Immature natural killer cell (primary cell): ENCODE results near the gene SLC6A9. TPM values are rescaled to one million over a fixed set of nuclear protein-coding genes. Genes with fewer than 3 reads are reported as not detected.

Source experiments
- DNase-seq, 3 donors: peaks; one replicate each; pipeline ENCODE4 v3.0.0; 2022; ENCODE audit warnings: mixed read lengths in 1 of 3
- H3K27ac Mint-ChIP-seq, 6 donors: one replicate each; pipeline ENCODE4 v1.8.0; 2020; ENCODE audit warnings: mixed read lengths in 6 of 6, mild to moderate bottlenecking in 5 of 6, inconsistent platforms in 4 of 6, moderate library complexity in 3 of 6
- H3K27me3 Mint-ChIP-seq, 3 donors: one replicate each; pipeline ENCODE4 v1.8.0; 2020 to 2021; ENCODE audit warnings: low read depth in 3 of 3, mild to moderate bottlenecking in 3 of 3, mixed read lengths in 3 of 3, moderate library complexity in 3 of 3, inconsistent platforms in 1 of 3
- H3K36me3 Mint-ChIP-seq, 3 donors: one replicate each; pipeline ENCODE4 v1.8.0; 2020; ENCODE audit warnings: mixed read lengths in 3 of 3, inconsistent platforms in 2 of 3, mild to moderate bottlenecking in 2 of 3
- H3K4me1 Mint-ChIP-seq, 2 donors: one replicate each; pipeline ENCODE4 v1.8.0; 2020; ENCODE audit warnings: inconsistent platforms in 2 of 2, mild to moderate bottlenecking in 2 of 2, mixed read lengths in 2 of 2, moderate library complexity in 1 of 2
- H3K4me3 Mint-ChIP-seq, 5 donors: one replicate each; pipeline ENCODE4 v1.8.0; 2020; ENCODE audit warnings: mild to moderate bottlenecking in 5 of 5, mixed read lengths in 5 of 5, inconsistent platforms in 3 of 5, moderate library complexity in 3 of 5
- H3K9me3 Mint-ChIP-seq, 6 donors: one replicate each; pipeline ENCODE4 v1.8.0; 2020; ENCODE audit warnings: mild to moderate bottlenecking in 6 of 6, mixed read lengths in 6 of 6, inconsistent platforms in 4 of 6, moderate library complexity in 3 of 6
- polyA plus RNA-seq, 3 donors: library from polyadenylated mRNA; unstranded; fragments of 300-500 nt; fragmentation: Illumina TruSeq; gene quantifications; one replicate each; pipeline ENCODE4 v1.2.3, GENCODE V29; 2021

SLC6A9 gene
- polyA plus RNA-seq, 3 donors from 2014 or later: not detected

DNA sequence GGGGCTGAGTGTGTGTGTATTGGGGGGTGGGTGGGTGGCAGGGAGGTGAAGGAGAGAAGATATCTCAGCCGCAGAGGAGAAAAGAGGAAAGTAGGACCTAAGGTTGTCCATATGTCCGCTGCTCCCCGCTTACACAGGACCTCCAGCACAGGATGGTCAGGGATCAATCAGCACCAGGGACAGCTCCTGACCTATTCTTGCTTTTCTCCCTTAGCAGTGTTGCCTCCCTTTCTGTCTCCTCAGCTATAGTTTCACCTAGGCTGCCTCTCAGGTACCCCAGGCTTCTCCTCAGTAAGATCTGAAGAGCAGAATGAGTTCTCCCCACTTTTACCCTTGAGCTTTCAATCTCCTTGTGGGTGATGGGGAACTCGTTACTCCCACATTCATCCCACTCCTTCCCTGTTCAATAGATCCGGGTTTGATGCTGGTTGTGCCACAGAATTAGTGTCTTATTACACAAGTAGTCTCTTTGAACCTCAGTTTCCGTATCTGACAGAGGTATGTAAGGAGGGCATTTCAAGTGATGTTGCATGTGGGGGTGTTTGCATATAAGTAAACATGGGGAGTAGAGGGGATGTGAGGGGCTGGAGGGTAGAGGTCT lies 62.8 kb downstream of the SLC6A9 start:
- Mint-ChIP-seq H3K27ac (no peak overlapping the region), H3K4me3 (no peak overlapping the region), H3K9me3 (no peaks in the 10 kb centered on the region)

DNA sequence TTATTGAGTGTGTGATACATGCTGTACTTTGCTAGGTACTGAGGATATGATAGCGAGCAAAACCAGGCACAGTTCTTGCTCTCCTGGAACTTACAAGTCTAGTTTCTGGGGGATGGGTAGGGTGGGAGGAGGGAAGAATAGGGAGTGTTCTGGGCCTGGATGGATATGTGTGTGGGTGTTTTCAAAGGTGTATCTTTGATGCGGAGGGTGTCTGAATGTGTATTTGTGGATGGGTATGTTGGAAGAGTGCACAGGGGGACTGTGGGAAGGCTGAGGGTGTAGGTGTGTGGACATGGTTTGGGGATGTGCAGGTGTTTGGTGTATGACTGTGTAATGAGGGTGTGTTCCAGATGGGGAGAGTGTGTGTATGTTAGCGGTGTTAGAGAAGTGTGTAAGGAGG lies 65.9 kb downstream of the SLC6A9 start:
- Mint-ChIP-seq H3K36me3 (peaks cover 9 to 12% (median 9%) of the 10 kb centered on the region in 3 donors), H3K9me3 (no peaks in the 10 kb centered on the region), H3K4me3 (no peak overlapping the region), H3K27ac (no peak overlapping the region), H3K4me1 (peaks cover 12% of the 10 kb centered on the region in 2 donors), H3K27me3 (peaks cover 0 to 1% (median 0%) of the 10 kb centered on the region in 3 donors)
- DNase-seq: no peak

More for the DNA sequence above, 62.8 kb downstream of the SLC6A9 start:
- DNase-seq: peak in 1 of 3 donors; percentile 17
- H3K4me1 Mint-ChIP-seq: peaks cover 24% of the 10 kb centered on the region in 2 donors
- H3K27me3 Mint-ChIP-seq: peaks cover 0 to 3% (median 0%) of the 10 kb centered on the region in 3 donors
- peaks cover 0 to 3% (median 0%) of the 10 kb centered on the region in 3 donors for H3K36me3 Mint-ChIP-seq

DNA sequence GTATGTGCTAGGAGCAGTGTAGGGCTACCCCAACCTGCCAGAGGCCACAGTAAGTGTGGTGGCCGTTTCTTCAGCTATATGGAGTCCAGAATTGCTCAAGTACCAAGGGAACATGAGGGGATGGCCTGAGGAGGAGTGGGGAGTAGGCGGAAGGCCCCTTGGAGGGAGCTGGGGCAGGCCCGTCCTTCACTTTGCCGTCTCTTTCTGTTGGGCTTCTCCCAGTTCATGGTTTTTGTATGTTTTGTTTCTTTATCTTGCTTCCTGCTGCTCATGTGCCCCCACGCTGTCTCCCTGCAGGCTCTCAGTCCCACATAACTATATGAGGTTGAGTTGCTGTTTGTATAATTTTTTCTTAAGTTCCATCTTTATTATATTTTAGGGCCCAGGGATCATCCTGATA lies 67.4 kb downstream of the SLC6A9 start:
- Mint-ChIP-seq H3K36me3 (peaks cover 12 to 16% (median 15%) of the 10 kb centered on the region in 3 donors), H3K4me3 (no peak overlapping the region), H3K9me3 (no peaks in the 10 kb centered on the region), H3K27ac (no peak overlapping the region), H3K27me3 (peaks cover 0 to 1% (median 0%) of the 10 kb centered on the region in 3 donors), H3K4me1 (no peaks in the 10 kb centered on the region)
- no peak for DNase-seq

DNA sequence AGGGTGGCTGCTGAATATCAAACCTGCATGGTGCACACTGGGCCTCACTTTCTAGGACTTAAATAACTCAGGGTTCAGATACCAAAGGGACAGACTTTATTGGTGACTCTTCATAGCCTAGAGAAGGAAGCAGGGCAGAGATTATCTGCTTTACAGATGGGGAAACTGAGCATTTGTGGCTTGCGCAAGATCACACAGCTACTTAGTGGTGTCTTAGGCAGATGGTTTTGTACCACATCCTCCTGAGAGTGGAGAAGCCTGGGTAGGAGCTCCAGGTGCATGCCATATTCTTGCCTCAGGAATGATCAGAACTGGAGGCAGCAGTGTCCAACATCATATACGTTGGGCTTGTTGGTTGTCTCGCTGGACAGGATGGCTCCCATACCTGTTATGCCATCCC lies 68.3 kb downstream of the SLC6A9 start:
- no peak overlapping the region for H3K27ac Mint-ChIP-seq
- no peaks in the 10 kb centered on the region for H3K4me1 Mint-ChIP-seq
- no peak overlapping the region for H3K4me3 Mint-ChIP-seq
- peaks cover 17 to 24% (median 21%) of the 10 kb centered on the region in 3 donors for H3K36me3 Mint-ChIP-seq
- no peaks in the 10 kb centered on the region for H3K9me3 Mint-ChIP-seq
- DNase-seq: no peak
- H3K27me3 Mint-ChIP-seq: peaks cover 0 to under 1% (median 0%) of the 10 kb centered on the region in 3 donors

DNA sequence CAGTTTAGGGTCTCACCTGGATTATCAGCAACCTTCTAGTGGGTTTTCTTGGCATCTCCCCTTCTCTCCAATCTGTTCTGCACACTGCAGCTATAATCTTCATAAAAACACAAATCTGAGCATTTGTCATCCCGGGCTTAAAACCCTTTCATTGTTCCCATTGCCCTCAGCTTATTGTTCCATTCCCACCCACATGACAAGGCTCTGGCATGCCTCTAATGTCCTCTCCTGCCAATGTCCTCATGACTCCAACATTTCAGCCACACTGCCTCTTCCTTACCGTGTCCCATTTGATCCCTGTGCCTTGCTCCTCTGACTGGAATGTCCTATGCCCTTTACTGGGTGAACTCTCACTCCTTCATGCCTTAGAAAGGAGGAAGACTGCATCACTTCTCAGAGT lies 68.9 kb downstream of the SLC6A9 start:
- H3K4me1 Mint-ChIP-seq: no peaks in the 10 kb centered on the region
- no peak overlapping the region for H3K4me3 Mint-ChIP-seq
- H3K27me3 Mint-ChIP-seq: no peaks in the 10 kb centered on the region
- no peak overlapping the region for H3K27ac Mint-ChIP-seq
- no peak for DNase-seq
- no peaks in the 10 kb centered on the region for H3K9me3 Mint-ChIP-seq
- H3K36me3 Mint-ChIP-seq: peaks cover 19 to 28% (median 24%) of the 10 kb centered on the region in 3 donors

DNA sequence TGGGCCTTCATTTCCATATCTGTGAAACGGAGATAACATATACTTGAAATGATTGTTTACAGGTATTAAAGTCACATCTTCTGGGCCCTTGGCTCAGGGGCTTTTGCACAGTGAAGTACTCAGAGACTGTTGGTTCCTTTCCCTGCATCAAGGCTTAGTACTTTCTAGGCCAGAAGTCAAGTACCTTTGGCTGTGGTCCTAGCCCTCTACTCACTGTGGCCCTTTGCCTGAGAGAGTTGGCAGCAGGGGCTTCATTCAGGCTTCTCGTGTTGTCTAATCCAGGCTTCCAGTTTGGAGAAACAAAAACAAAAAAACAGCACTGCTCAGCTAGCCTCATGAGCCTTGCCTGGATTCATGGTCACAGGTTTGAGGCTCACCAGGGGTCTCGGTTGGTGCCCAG lies 69.6 kb downstream of the SLC6A9 start:
- H3K27me3 Mint-ChIP-seq: no peaks in the 10 kb centered on the region
- H3K4me1 Mint-ChIP-seq: no peaks in the 10 kb centered on the region
- peaks cover 19 to 31% (median 29%) of the 10 kb centered on the region in 3 donors for H3K36me3 Mint-ChIP-seq
- no peaks in the 10 kb centered on the region for H3K9me3 Mint-ChIP-seq
- DNase-seq: no peak
- no peak overlapping the region for H3K4me3 Mint-ChIP-seq
- no peak overlapping the region for H3K27ac Mint-ChIP-seq

DNA sequence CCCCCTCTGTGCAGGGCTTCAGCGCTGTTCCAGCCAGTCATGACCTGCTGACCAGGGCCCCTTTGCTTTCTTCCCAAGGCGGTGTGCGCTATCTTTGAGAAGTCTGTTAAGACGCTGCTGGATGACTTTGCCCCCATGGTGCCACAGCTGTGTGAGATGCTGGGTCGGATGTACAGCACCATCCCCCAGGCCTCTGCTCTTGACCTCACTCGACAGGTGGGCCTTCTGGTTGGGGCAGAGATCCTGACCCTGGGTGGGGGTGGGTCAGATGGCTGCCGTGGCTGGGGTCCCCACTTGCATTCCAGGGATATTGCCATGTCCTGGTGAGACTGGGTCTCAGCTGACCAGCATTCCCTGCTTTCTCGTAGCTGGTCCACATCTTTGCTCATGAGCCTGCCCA lies 70.5 kb downstream of the SLC6A9 start:
- DNase-seq: no peak

DNA sequence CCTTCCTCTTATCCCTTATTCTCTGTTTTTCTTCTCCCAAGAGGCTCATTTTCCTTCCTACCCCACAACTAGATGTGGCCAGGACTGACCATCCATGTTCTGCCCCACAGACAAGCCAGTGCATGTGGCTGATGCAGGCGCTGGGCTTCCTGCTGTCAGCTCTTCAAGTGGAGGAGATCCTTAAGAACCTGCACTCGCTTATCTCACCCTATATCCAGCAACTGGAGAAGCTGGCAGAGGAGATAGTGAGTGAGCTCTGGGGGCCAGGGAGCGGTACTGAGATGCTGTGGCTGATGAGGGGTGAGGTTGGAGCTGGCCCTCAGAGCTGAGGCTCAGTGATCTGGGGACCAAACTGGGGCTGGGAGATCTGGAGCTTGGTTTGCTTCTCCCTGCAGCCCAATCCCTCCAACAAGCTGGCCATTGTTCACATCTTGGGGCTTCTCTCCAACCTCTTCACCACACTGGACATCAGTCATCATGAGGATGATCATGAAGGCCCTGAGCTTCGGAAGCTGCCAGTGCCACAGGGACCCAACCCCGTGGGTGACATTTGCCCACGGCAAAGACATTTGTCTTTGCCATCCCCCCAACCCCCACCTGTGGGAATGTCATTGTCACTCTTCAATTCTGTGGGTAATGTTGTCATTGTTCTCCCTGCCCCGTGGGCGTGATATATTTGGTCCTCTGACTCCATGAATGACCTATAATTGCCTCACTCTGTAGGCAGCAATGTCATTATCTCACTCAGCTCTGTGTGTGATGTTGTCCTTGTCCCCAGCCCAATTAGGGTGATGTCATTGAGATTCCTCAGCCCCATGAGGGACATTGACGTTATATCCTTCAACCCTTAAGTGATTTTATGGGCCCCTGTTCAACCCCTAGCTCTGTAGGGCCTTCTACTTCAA lies 72.7 kb downstream of the SLC6A9 start:
- no peak overlapping the region for H3K4me3 Mint-ChIP-seq
- no peaks in the 10 kb centered on the region for H3K27me3 Mint-ChIP-seq
- peaks cover 19 to 31% (median 29%) of the 10 kb centered on the region in 3 donors for H3K36me3 Mint-ChIP-seq
- H3K27ac Mint-ChIP-seq: peak overlapping the region in 1 of 6 donors; percentile 24
- no peaks in the 10 kb centered on the region for H3K4me1 Mint-ChIP-seq
- DNase-seq: no peak
- no peaks in the 10 kb centered on the region for H3K9me3 Mint-ChIP-seq

More for the DNA sequence above, 70.5 kb downstream of the SLC6A9 start:
- Mint-ChIP-seq H3K4me1 (no peaks in the 10 kb centered on the region), H3K36me3 (peaks cover 19 to 31% (median 29%) of the 10 kb centered on the region in 3 donors), H3K27me3 (no peaks in the 10 kb centered on the region), H3K9me3 (no peaks in the 10 kb centered on the region), H3K27ac (no peak overlapping the region), H3K4me3 (no peak overlapping the region)

DNA sequence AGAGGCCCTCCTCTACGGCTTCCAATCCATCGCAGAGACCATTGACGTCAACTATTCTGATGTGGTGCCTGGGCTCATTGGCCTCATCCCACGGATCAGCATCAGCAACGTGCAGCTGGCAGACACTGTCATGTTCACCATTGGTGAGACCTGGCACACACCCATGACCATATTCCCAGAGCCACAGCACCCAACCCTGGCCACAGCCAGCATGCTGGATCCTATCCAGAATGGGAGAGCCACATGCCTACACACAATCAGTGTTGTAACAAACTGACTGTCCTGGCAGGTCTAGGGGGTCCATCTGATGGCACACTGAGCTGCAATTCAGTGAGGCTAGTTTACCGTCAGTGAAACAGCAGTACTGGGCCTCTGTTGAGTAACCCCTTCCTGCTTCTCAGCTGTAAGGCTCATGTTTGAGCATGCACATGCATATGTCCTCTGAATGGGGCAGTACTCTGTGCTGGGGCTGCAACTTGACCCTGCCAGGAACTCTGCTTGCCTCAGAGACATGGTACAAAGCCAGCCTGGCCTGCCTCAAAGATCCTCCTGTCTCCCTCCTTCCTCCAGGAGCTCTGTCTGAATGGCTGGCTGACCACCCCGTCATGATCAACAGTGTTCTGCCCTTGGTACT lies 73.7 kb downstream of the SLC6A9 start:
- no peaks in the 10 kb centered on the region for H3K4me1 Mint-ChIP-seq
- no peak overlapping the region for H3K27ac Mint-ChIP-seq

DNA sequence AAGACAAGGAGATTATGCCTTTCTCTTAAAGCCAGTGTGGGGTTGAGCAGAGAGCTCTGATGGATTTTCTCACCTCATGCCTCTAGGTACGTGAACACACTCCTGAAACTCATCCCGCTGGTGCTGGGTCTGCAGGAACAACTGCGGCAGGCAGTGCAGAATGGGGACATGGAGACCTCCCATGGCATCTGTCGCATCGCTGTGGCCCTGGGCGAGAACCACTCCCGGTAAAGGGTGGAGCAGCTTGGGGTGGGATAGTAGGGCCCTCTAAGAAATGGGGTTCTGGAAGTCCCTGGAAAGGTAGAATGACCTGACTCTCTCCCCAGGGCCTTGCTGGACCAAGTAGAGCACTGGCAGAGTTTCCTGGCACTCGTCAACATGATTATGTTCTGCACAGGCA lies 75.0 kb downstream of the SLC6A9 start:
- Mint-ChIP-seq H3K9me3 (no peaks in the 10 kb centered on the region), H3K27me3 (no peaks in the 10 kb centered on the region), H3K36me3 (peaks cover 9 to 24% (median 22%) of the 10 kb centered on the region in 3 donors), H3K4me1 (no peaks in the 10 kb centered on the region), H3K27ac (no peak overlapping the region), H3K4me3 (no peak overlapping the region)
- no peak for DNase-seq

More for the DNA sequence above, 73.7 kb downstream of the SLC6A9 start:
- DNase-seq: no peak
- H3K36me3 Mint-ChIP-seq: peaks cover 15 to 30% (median 28%) of the 10 kb centered on the region in 3 donors
- H3K9me3 Mint-ChIP-seq: no peaks in the 10 kb centered on the region
- H3K4me3 Mint-ChIP-seq: no peak overlapping the region
- H3K27me3 Mint-ChIP-seq: no peaks in the 10 kb centered on the region

DNA sequence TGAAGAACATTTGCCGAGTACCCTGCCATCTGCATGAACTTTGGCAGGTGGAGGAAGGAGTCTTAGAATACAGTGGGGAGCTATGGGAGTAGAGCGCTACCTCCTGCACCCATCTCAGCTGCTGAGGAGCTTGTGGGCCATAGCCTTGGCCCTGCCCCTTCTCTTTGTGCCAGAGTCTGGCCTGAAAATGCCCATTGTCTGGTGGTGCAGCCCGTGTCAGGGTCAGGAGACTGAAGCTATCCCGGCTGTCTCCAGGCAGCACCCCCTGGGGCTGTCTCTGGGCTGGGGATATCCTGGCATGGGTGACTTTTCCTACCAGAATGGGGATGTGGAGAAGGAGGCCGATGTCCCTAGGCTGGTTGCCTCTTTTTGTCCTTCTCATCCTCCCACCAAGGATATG lies 77.2 kb downstream of the SLC6A9 start:
- H3K27me3 Mint-ChIP-seq: no peaks in the 10 kb centered on the region
- DNase-seq: no peak
- no peak overlapping the region for H3K27ac Mint-ChIP-seq
- no peak overlapping the region for H3K4me3 Mint-ChIP-seq
- peaks cover 0 to 4% of the 10 kb centered on the region in 2 donors for H3K4me1 Mint-ChIP-seq
- no peaks in the 10 kb centered on the region for H3K9me3 Mint-ChIP-seq
- H3K36me3 Mint-ChIP-seq: peaks cover 13 to 23% (median 16%) of the 10 kb centered on the region in 3 donors

DNA sequence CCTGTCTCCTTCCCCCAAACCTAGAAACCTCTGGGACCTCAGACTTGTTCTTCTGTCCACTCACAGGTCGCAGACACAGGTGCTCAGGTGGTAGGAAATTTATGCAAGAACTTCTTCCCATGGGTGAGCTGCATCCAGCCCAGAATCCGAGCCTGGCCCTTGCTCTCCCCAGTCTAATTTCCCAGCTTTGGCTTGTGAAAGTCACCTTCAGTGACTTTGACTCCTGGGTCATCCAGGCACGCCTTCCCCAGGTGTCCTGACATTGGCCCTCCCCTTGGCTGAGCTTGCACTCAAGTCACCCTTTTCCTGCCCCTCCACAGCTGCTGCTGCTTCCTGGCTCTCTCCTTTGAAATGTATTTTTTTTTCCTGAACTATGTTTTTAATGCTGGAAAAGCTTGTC lies 77.9 kb downstream of the SLC6A9 start:
- peaks cover 11 to 18% (median 12%) of the 10 kb centered on the region in 3 donors for H3K36me3 Mint-ChIP-seq

DNA sequence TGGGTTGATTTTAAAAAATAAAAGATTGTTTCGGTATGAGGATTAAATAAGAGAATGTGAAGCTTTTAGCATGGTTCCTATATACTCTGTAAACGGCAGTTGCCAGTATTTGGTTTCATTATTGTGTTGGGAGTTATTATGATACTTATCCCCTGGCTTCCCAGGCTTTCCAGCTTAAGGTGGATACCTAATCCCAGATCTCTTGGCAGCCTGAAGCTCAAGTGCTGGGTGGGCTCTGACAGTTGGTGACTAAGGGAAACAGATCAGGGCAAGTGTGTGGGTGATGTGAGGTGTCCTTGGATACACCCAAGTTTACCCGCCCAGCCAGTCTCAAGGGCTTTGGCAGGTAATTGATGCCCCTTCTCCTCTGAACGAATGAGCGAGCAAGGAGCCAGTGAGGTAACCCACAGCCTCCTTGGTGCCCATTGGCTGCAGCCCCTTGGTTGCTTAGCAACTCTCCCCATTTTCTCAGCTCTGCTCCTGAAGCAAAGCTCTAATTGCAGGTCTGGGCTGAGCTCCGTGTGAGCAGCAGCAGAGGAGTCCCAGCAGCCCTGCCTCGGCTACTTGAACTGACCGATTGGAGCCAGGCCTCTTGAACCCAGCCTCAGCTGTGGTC lies 78.4 kb downstream of the SLC6A9 start:
- no peak overlapping the region for H3K27ac Mint-ChIP-seq
- DNase-seq: no peak

More for the DNA sequence above, 77.9 kb downstream of the SLC6A9 start:
- H3K4me3 Mint-ChIP-seq: no peak overlapping the region
- H3K27ac Mint-ChIP-seq: no peak overlapping the region
- H3K9me3 Mint-ChIP-seq: no peaks in the 10 kb centered on the region
- H3K27me3 Mint-ChIP-seq: no peaks in the 10 kb centered on the region
- no peak for DNase-seq
- H3K4me1 Mint-ChIP-seq: peaks cover 6 to 10% of the 10 kb centered on the region in 2 donors

More for the DNA sequence above, 78.4 kb downstream of the SLC6A9 start:
- Mint-ChIP-seq H3K36me3 (peaks cover 6 to 12% (median 7%) of the 10 kb centered on the region in 3 donors), H3K9me3 (no peaks in the 10 kb centered on the region), H3K4me3 (no peak overlapping the region), H3K27me3 (no peaks in the 10 kb centered on the region), H3K4me1 (peaks cover 11 to 14% of the 10 kb centered on the region in 2 donors)
